GM12872 (cell line): ENCODE data around the gene CCDC91.

ENCODE experiments used
- TF ChIP-seq, protein P1 (sequence below): IDR thresholded peaks from 3 replicates; pipeline ENCODE4 v1.5.1; 2011; ENCODE audit warnings: low read depth, mild to moderate bottlenecking, low read length, moderate library complexity; ENCODE audit not compliant: insufficient read depth

The CCDC91 gene

DNA sequence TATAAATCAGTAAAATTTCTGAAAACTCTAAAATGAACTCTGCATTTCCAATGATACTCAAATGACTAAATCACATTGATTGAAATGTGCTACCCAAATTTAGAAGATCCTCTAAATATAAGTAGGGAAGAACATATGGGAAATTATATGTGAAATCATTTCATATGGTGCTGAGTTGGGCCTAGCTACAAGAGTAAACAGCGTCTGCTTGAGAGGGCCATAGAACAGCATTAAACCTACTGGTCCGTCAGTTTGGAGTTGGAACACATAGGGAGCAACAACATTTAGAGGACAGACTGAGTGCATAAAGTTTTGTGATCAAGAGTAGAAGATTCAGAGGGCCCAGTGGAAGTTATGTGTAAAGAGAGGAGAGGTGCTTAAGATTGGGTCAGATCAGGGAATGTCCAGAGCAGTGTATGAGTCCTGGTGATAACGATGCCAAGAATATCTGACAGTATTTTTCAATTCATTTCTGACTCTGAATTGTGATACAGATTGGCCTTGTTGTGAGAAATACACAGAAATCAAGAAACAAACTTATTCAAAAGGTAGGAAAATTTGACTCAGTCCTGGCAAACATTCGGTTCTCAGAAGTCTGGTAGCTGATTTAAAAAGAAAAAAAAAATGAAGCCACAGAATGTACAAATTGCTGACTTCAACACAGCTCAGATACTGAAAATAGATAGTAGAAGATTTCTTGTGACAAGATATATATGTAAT is 362.2 kb downstream of the CCDC91 start:
- TF ChIP-seq, protein P1, sequence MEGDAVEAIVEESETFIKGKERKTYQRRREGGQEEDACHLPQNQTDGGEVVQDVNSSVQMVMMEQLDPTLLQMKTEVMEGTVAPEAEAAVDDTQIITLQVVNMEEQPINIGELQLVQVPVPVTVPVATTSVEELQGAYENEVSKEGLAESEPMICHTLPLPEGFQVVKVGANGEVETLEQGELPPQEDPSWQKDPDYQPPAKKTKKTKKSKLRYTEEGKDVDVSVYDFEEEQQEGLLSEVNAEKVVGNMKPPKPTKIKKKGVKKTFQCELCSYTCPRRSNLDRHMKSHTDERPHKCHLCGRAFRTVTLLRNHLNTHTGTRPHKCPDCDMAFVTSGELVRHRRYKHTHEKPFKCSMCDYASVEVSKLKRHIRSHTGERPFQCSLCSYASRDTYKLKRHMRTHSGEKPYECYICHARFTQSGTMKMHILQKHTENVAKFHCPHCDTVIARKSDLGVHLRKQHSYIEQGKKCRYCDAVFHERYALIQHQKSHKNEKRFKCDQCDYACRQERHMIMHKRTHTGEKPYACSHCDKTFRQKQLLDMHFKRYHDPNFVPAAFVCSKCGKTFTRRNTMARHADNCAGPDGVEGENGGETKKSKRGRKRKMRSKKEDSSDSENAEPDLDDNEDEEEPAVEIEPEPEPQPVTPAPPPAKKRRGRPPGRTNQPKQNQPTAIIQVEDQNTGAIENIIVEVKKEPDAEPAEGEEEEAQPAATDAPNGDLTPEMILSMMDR = no peak

DNA sequence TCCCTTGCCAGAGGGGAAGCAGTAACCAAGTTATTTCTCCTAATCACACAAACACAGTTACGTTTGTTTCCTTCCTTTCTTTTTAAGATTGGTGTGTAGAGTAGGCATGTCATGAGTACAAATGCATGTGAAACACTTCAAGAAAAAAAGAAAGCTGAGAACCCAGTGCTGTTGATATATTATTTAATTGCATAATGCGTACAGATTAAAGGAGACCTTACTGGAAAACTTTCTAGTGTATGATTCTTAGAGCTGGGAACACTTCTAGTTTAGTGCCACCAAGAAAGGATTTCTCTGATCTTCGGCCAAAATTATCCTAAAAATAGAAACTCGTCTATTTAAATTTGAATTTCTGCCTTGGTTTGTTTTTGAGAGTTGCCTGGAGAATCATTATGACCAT is 365.5 kb downstream of the CCDC91 start:
- TF ChIP-seq, protein P1 = no peak

DNA sequence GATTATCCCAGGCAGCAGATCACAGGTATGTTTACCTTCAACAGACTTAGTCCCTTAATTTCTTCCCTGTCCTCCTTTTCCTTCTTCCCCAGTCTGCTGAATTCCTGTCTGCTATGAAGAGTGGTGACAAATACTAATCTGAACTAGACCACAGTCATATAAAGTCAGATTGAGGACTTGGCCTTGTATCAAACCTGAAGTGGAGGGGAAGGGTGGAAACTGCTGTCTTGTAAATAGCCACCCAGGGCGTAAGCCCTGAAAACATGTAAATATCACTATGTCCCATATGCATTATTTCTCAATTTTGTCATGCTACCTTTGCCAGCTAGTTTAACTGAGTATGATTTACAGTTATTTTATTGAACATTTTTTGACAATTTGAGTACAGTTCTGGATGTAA is 368.0 kb downstream of the CCDC91 start:
- TF ChIP-seq, protein P1 = no peak

DNA sequence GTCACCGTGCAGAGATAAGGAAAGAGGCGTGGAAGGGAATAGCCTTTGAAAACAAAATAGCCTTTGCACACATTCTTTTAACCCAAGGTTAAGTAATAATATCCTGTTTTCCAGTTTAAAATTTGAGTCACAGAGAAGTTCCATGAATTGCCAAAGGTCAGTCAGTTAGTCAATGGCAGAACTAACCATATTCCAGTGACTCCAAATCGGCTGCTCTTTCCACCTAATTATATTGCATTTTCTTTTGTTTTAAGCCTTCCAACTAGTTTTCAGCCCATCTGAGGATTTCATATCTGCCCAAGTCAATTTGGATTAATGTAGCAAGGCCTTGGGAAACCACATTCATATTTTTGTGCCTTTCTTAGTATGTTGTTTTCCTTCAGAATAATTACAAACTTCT is 373.0 kb downstream of the CCDC91 start:
- TF ChIP-seq, protein P1 = no peak

DNA sequence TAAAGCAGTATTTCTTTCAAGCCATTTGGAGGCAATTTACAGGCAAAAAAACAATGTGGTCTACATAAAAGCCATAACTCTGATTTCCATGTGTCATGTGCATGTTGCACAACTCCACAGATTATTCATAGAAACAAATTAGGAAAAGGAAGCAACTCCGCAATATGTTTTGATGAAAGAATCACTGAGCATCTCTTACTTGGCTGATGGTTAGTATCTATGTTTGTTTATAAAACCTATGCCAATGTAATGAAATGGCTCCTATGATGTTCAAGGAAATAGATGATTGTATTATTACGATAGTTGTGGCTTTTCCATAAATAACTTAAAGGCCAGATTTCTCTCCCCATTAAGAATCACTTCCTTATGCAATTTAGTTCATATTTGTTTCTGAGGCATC is 373.7 kb downstream of the CCDC91 start:
- TF ChIP-seq, protein P1 = no peak

DNA sequence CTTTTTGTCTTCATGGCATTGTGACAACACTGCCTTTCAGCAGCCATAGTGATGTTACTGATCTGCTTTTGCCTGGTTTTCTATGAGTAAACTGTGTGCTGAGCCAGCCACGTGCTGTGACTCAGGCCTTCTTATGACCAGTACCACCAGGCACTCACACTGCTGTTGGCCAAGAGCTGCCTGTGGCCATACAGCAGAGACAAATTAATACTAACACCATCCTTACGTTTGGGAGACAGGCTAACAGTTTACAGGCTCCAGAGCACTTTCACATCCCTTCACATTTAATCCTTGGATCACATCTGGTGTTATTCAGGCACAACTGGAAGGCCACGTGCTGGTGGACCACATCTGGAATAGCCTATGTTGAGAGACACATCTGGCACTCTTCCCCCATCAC is 377.9 kb downstream of the CCDC91 start:
- TF ChIP-seq, protein P1 = no peak

DNA sequence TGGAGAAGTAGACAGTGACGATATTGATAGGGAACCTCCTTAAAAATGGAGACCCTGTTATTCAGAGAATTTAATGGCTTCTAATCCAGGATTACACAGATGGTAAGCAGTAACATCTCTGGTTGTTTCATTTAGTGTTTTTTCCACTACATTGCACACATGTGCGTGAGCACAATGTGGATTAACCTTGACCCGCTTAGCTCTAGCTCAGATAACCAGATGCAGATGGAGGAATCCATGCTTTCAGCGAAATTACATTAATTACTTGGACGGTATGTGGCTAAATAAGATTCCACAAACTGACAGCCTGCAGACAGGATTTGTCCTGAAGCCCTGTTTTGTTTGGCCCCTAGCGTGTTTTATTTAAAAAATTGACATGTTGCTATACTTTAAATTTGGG is 378.4 kb downstream of the CCDC91 start:
- TF ChIP-seq, protein P1 = no peak
